Stimulated activated CD4-positive, alpha-beta T cell treated with anti-CD3 and anti-CD28 coated beads, TNF-alpha, amount 100 ng/mL, for 1 hour (primary cell): Measurements from ENCODE around the gene ASXL2.
A peak's percentile ranks its signal among the peaks of the same experiment; 100 is the strongest.
"Not testable (repeated sequence)": the region's sequence is repeated elsewhere in the genome, so short reads cannot be mapped to it uniquely, and the experiment has no call there.

Source experiments
- DNase-seq, 3 donors: peaks; one replicate each; pipeline ENCODE4 v3.0.0-alpha.2; 2020; ENCODE audit warnings: low read depth in 3 of 3, low spot score in 1 of 3

The ASXL2 gene

GRCh38 chr2:25838152-25838756 lies 40.0 kb downstream of the ASXL2 start:
- DNase-seq: no peak

GRCh38 chr2:25835906-25836305 lies 42.4 kb downstream of the ASXL2 start:
- DNase-seq: no peak

GRCh38 chr2:25833566-25833965 lies 44.7 kb downstream of the ASXL2 start:
- DNase-seq: no peak

GRCh38 chr2:25832897-25833296 lies 45.4 kb downstream of the ASXL2 start:
- no peak for DNase-seq

- no peak for DNase-seq
These were observed 46.4 kb downstream of the ASXL2 start for GRCh38 chr2:25831746-25832449.

GRCh38 chr2:25829828-25830227 lies 48.5 kb downstream of the ASXL2 start:
- no peak for DNase-seq

- DNase-seq: no peak
These were observed 48.9 kb downstream of the ASXL2 start for GRCh38 chr2:25829377-25829704.

GRCh38 chr2:25828532-25829376 lies 49.5 kb downstream of the ASXL2 start:
- not testable (repeated sequence) for DNase-seq

- DNase-seq: peak in 2 of 3 donors; percentile 9 to 11
These were observed 53.0 kb downstream of the ASXL2 start for GRCh38 chr2:25825238-25825637.

- no peak for DNase-seq
These were observed 53.6 kb downstream of the ASXL2 start for GRCh38 chr2:25824718-25825117.

GRCh38 chr2:25824216-25824615 lies 54.1 kb downstream of the ASXL2 start:
- no peak for DNase-seq

GRCh38 chr2:25822190-25823117 lies 55.8 kb downstream of the ASXL2 start:
- DNase-seq: peak; percentile 18 to 31 (median 29)

GRCh38 chr2:25821225-25822056 lies 56.8 kb downstream of the ASXL2 start:
- no peak for DNase-seq

- DNase-seq: no peak
These were observed 58.7 kb downstream of the ASXL2 start for GRCh38 chr2:25819597-25820039.

- DNase-seq: no peak
These were observed 60.7 kb downstream of the ASXL2 start for GRCh38 chr2:25817630-25818029.

- no peak for DNase-seq
These were observed 61.3 kb downstream of the ASXL2 start for GRCh38 chr2:25817006-25817405.

- DNase-seq: no peak
These were observed 62.0 kb downstream of the ASXL2 start for GRCh38 chr2:25816249-25816648.

GRCh38 chr2:25814681-25815080 lies 63.6 kb downstream of the ASXL2 start:
- DNase-seq: no peak

- no peak for DNase-seq
These were observed 67.9 kb downstream of the ASXL2 start for GRCh38 chr2:25810428-25810827.

- no peak for DNase-seq
These were observed 68.6 kb downstream of the ASXL2 start for GRCh38 chr2:25809646-25810045.
